SU-DHL-6 (cell line): ENCODE data around the gene TLR1.

Experiments
- CTCF ChIP-seq: fragments of 200-600 bp; sonication (generic); IDR thresholded peaks from one replicate; pipeline ENCODE4 v1.5.1; 2017; ENCODE audit warnings: antibody characterized with exemption, mild to moderate bottlenecking, low read length, moderate library complexity; ENCODE audit not compliant: insufficient read depth, poor library complexity, severe bottlenecking
- EZH2phosphoT487 ChIP-seq: fragments of 200-600 bp; sonication (generic), shearing (Covaris generic); conservative IDR thresholded peaks from 2 replicates; pipeline ENCODE4 v1.6.1; 2018; ENCODE audit warnings: mild to moderate bottlenecking, antibody characterized with exemption, low read length, moderate library complexity, mixed read lengths

GRCh38 chr4:38749336-38749735 lies 55.3 kb downstream of the TLR1 start:
- no peak for TF ChIP-seq CTCF
- no peak for TF ChIP-seq EZH2phosphoT487
